Measurements from ENCODE around the gene TPPP2.

The TPPP2 gene

GRCh38 chr14:21059842-21060613 is 30.0 kb downstream of the TPPP2 start:
- DNase-seq = no peak

GRCh38 chr14:21060614-21061346 is 30.8 kb downstream of the TPPP2 start:
- no peak for DNase-seq

GRCh38 chr14:21061347-21061668 is 31.3 kb downstream of the TPPP2 start:
- DNase-seq = no peak

GRCh38 chr14:21063479-21063878 is 33.5 kb downstream of the TPPP2 start:
- no peak for DNase-seq

- DNase-seq = no peak
These were observed 37.0 kb downstream of the TPPP2 start for GRCh38 chr14:21066882-21067502.

- DNase-seq = peak; percentile 25
These were observed 38.7 kb downstream of the TPPP2 start for GRCh38 chr14:21068521-21069387.

GRCh38 chr14:21069388-21070082 is 39.5 kb downstream of the TPPP2 start:
- DNase-seq = peak; percentile 11

GRCh38 chr14:21070083-21070609 is 40.1 kb downstream of the TPPP2 start, which contains the start of gene ARHGEF40:
TSS of gene ARHGEF40 (plus strand) at chr14:21070304. CDS start at chr14:21070397, 93 bp downstream.
- no peak for DNase-seq

- no peak for DNase-seq
These were observed 40.7 kb downstream of the TPPP2 start for GRCh38 chr14:21070610-21071224.

- DNase-seq = peak; percentile 6
These were observed 41.4 kb downstream of the TPPP2 start for GRCh38 chr14:21071225-21072030.

- no peak for DNase-seq
These were observed 42.0 kb downstream of the TPPP2 start for GRCh38 chr14:21072031-21072473.

GRCh38 chr14:21072781-21073339 is 42.8 kb downstream of the TPPP2 start:
- no peak for DNase-seq

- DNase-seq = no peak
These were observed 43.9 kb downstream of the TPPP2 start for GRCh38 chr14:21073921-21074320.

GRCh38 chr14:21074398-21075272 is 44.6 kb downstream of the TPPP2 start:
- no peak for DNase-seq

GRCh38 chr14:21075719-21076437 is 45.9 kb downstream of the TPPP2 start:
- no peak for DNase-seq

- no peak for DNase-seq
These were observed 47.7 kb downstream of the TPPP2 start for GRCh38 chr14:21077672-21078071.

- DNase-seq = no peak
These were observed 48.3 kb downstream of the TPPP2 start for GRCh38 chr14:21078287-21078686.

- no peak for DNase-seq
These were observed 48.7 kb downstream of the TPPP2 start for GRCh38 chr14:21078726-21079125.
